ENCODE results near the gene BTBD6. TPM values are rescaled to one million over a fixed set of nuclear protein-coding genes. Genes with fewer than 3 reads are reported as not detected.

BTBD6 gene
- total and polyA plus RNA-seq, 2 donors: 26.3 to 44.9 TPM

GRCh38 chr14:105240811-105241576, 7.3 kb upstream of the BTBD6 start:
- no peak for DNase-seq (ENCODE audit: low read depth in 6 of 9, low spot score in 9 of 9)
- no peaks in the 10 kb centered on the region for H3K9me3 ChIP-seq (ENCODE audit: control insufficient read depth in 2 of 2, insufficient read depth in 1 of 2, low read length in 1 of 2)
- H3K36me3 ChIP-seq (ENCODE audit: control insufficient read depth in 2 of 2, insufficient read depth in 2 of 2, low read length in 1 of 2): peaks cover 3 to 13% of the 10 kb centered on the region in 2 donors
- H3K27me3 ChIP-seq (ENCODE audit: control insufficient read depth in 2 of 2, insufficient read depth in 1 of 2, low read length in 1 of 2): no peaks in the 10 kb centered on the region
- H3K4me1 ChIP-seq (ENCODE audit: control insufficient read depth in 2 of 2, insufficient read depth in 2 of 2, low read length in 2 of 2): no peaks in the 10 kb centered on the region
- WGBS: 98% methylated on average over 27 of the region's 31 CpGs
- H3K4me3 ChIP-seq (ENCODE audit: low read length in 2 of 2): no peak overlapping the region
- H3K27ac ChIP-seq (ENCODE audit: low read depth in 1 of 2, low read length in 1 of 2): no peak overlapping the region

DNA sequence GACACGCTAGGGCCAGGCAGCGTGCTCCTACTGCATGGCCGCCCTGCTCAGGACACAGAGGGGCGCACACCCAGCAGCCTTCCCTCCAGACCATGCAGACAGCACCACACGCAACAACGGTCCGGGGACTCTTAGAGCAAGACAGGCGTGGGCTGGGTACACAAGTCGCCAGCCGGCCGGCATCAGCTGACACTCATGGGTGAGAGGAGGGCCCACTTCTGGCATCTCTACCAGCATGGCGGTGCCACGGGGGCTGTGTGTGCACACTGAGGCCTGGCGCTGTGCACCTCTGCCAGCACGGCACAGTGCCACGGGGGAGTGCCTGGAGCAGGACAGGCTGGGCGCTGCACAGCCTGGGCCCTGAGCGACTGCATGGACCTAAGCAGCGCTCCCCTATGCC, 6.7 kb upstream of the BTBD6 start:
- no peaks in the 10 kb centered on the region for H3K4me1 ChIP-seq (ENCODE audit: control insufficient read depth in 2 of 2, insufficient read depth in 2 of 2, low read length in 2 of 2)
- no peak overlapping the region for H3K4me3 ChIP-seq (ENCODE audit: low read length in 2 of 2)
- H3K9me3 ChIP-seq (ENCODE audit: control insufficient read depth in 2 of 2, insufficient read depth in 1 of 2, low read length in 1 of 2): no peaks in the 10 kb centered on the region
- H3K36me3 ChIP-seq (ENCODE audit: control insufficient read depth in 2 of 2, insufficient read depth in 2 of 2, low read length in 1 of 2): peaks cover 3 to 13% of the 10 kb centered on the region in 2 donors
- H3K27ac ChIP-seq (ENCODE audit: low read depth in 1 of 2, low read length in 1 of 2): no peak overlapping the region
- no peaks in the 10 kb centered on the region for H3K27me3 ChIP-seq (ENCODE audit: control insufficient read depth in 2 of 2, insufficient read depth in 1 of 2, low read length in 1 of 2)
- no peak for DNase-seq (ENCODE audit: low read depth in 6 of 9, low spot score in 9 of 9)
- 98% methylated on average over 19 of the region's 19 CpGs for WGBS

DNA sequence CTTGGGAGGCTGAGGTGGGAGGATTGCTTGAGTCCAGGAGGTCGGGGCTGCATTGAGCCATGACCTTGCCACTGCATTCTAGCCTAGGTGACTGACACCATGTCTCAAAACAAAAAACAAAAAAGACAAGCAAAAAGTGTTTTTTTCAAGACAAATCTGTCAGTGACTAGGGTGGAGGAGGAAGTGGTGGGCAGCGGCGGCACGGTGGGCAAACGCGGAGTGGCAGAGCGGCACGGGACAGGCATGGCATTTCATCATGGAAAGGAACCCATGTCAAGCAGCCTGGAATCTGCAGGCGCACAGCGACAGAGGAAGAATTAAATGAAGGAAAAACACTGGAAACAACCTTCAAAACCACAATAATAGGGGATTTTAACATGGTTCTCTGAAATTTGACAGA, 4.0 kb upstream of the BTBD6 start:
- no peak for DNase-seq (ENCODE audit: low read depth in 6 of 9, low spot score in 9 of 9)
- Histone ChIP-seq H3K9me3 (ENCODE audit: control insufficient read depth in 2 of 2, insufficient read depth in 1 of 2, low read length in 1 of 2) (peaks cover 0 to 3% of the 10 kb centered on the region in 2 donors), H3K36me3 (ENCODE audit: control insufficient read depth in 2 of 2, insufficient read depth in 2 of 2, low read length in 1 of 2) (peaks cover 3 to 13% of the 10 kb centered on the region in 2 donors), H3K4me1 (ENCODE audit: control insufficient read depth in 2 of 2, insufficient read depth in 2 of 2, low read length in 2 of 2) (peaks cover 8 to 12% of the 10 kb centered on the region in 2 donors), H3K27me3 (ENCODE audit: control insufficient read depth in 2 of 2, insufficient read depth in 1 of 2, low read length in 1 of 2) (no peaks in the 10 kb centered on the region), H3K27ac (ENCODE audit: low read depth in 1 of 2, low read length in 1 of 2) (no peak overlapping the region), H3K4me3 (ENCODE audit: low read length in 2 of 2) (no peak overlapping the region)
- WGBS: 97% methylated on average over 10 of the region's 10 CpGs

- 98% methylated on average over 16 of the region's 16 CpGs for WGBS
- no peak overlapping the region for H3K4me3 ChIP-seq (ENCODE audit: low read length in 2 of 2)
- no peak overlapping the region for H3K27ac ChIP-seq (ENCODE audit: low read depth in 1 of 2, low read length in 1 of 2)
- H3K9me3 ChIP-seq (ENCODE audit: control insufficient read depth in 2 of 2, insufficient read depth in 1 of 2, low read length in 1 of 2): peaks cover 0 to 3% of the 10 kb centered on the region in 2 donors
- H3K27me3 ChIP-seq (ENCODE audit: control insufficient read depth in 2 of 2, insufficient read depth in 1 of 2, low read length in 1 of 2): no peaks in the 10 kb centered on the region
- DNase-seq (ENCODE audit: low read depth in 6 of 9, low spot score in 9 of 9): no peak
- H3K36me3 ChIP-seq (ENCODE audit: control insufficient read depth in 2 of 2, insufficient read depth in 2 of 2, low read length in 1 of 2): peaks cover 24% of the 10 kb centered on the region in 2 donors
- H3K4me1 ChIP-seq (ENCODE audit: control insufficient read depth in 2 of 2, insufficient read depth in 2 of 2, low read length in 2 of 2): peaks cover 10 to 12% of the 10 kb centered on the region in 2 donors
These were observed 1.3 kb upstream of the BTBD6 start for GRCh38 chr14:105247026-105247425.

- Histone ChIP-seq H3K4me3 (ENCODE audit: low read length in 2 of 2) (peak overlapping the region; percentile 57 to 80), H3K36me3 (ENCODE audit: control insufficient read depth in 2 of 2, insufficient read depth in 2 of 2, low read length in 1 of 2) (peaks cover 26 to 32% of the 10 kb centered on the region in 2 donors), H3K4me1 (ENCODE audit: control insufficient read depth in 2 of 2, insufficient read depth in 2 of 2, low read length in 2 of 2) (peaks cover 10 to 12% of the 10 kb centered on the region in 2 donors), H3K27me3 (ENCODE audit: control insufficient read depth in 2 of 2, insufficient read depth in 1 of 2, low read length in 1 of 2) (no peaks in the 10 kb centered on the region), H3K9me3 (ENCODE audit: control insufficient read depth in 2 of 2, insufficient read depth in 1 of 2, low read length in 1 of 2) (peaks cover 0 to 3% of the 10 kb centered on the region in 2 donors), H3K27ac (ENCODE audit: low read depth in 1 of 2, low read length in 1 of 2) (peak overlapping the region in 1 of 2 donors; percentile 53)
- 52% methylated on average over 42 of the region's 42 CpGs for WGBS
- DNase-seq (ENCODE audit: low read depth in 6 of 9, low spot score in 9 of 9): no peak
These were observed 492 bp upstream of the BTBD6 start for GRCh38 chr14:105247715-105248367.

GRCh38 chr14:105249182-105250007, 1.1 kb downstream of the BTBD6 start:
- H3K27ac ChIP-seq (ENCODE audit: low read depth in 1 of 2, low read length in 1 of 2): no peak overlapping the region
- WGBS: 79% methylated on average over 62 of the region's 62 CpGs
- H3K4me1 ChIP-seq (ENCODE audit: control insufficient read depth in 2 of 2, insufficient read depth in 2 of 2, low read length in 2 of 2): peaks cover 10 to 12% of the 10 kb centered on the region in 2 donors
- H3K27me3 ChIP-seq (ENCODE audit: control insufficient read depth in 2 of 2, insufficient read depth in 1 of 2, low read length in 1 of 2): no peaks in the 10 kb centered on the region
- peaks cover 26 to 37% of the 10 kb centered on the region in 2 donors for H3K36me3 ChIP-seq (ENCODE audit: control insufficient read depth in 2 of 2, insufficient read depth in 2 of 2, low read length in 1 of 2)
- peak in 1 of 9 donors; percentile 34 for DNase-seq (ENCODE audit: low read depth in 6 of 9, low spot score in 9 of 9)
- peaks cover 0 to 3% of the 10 kb centered on the region in 2 donors for H3K9me3 ChIP-seq (ENCODE audit: control insufficient read depth in 2 of 2, insufficient read depth in 1 of 2, low read length in 1 of 2)
- peak overlapping the region in 1 of 2 donors; percentile 80 for H3K4me3 ChIP-seq (ENCODE audit: low read length in 2 of 2)

DNA sequence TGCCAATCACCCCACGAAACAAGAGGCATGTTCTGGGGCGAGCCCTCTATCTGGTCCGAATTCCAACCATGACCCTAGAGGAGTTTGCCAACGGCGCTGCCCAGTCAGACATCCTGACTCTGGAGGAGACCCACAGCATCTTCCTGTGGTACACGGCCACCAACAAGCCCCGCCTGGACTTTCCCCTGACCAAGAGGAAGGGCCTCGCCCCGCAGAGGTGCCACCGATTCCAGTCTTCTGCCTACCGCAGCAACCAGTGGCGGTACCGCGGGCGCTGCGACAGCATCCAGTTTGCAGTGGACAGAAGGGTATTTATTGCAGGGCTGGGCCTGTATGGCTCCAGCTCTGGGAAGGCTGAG, 1.7 kb downstream of the BTBD6 start:
- no peak for DNase-seq (ENCODE audit: low read depth in 6 of 9, low spot score in 9 of 9)

DNA sequence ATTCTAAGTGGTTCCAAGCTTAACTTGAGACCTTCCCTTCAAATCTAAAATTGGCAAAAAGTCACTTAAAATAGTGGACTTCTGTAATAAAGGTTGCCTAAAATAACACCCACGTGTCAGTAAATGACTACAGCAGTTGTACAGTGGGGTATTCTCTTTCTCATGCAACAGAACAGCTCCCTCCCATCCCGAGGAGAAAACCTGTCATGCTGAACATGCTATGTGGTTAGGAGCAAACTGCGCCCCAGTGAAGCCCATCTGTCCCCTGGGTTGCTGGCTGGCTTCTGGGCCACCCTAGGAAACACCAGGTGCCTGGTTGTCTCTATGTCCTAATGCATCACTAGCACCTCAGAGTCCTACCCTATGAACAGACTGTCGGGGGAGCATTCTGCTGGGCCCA, 2.7 kb downstream of the BTBD6 start:
- 93% methylated on average over 4 of the region's 4 CpGs for WGBS
- no peak overlapping the region for H3K27ac ChIP-seq (ENCODE audit: low read depth in 1 of 2, low read length in 1 of 2)

More for the DNA sequence above, 1.7 kb downstream of the BTBD6 start:
- H3K27ac ChIP-seq (ENCODE audit: low read depth in 1 of 2, low read length in 1 of 2): no peak overlapping the region
- peaks cover 26 to 38% of the 10 kb centered on the region in 2 donors for H3K36me3 ChIP-seq (ENCODE audit: control insufficient read depth in 2 of 2, insufficient read depth in 2 of 2, low read length in 1 of 2)
- peaks cover 0 to 3% of the 10 kb centered on the region in 2 donors for H3K9me3 ChIP-seq (ENCODE audit: control insufficient read depth in 2 of 2, insufficient read depth in 1 of 2, low read length in 1 of 2)
- WGBS: 97% methylated on average over 16 of the region's 16 CpGs
- no peak overlapping the region for H3K4me3 ChIP-seq (ENCODE audit: low read length in 2 of 2)
- H3K4me1 ChIP-seq (ENCODE audit: control insufficient read depth in 2 of 2, insufficient read depth in 2 of 2, low read length in 2 of 2): peaks cover 10 to 12% of the 10 kb centered on the region in 2 donors
- no peaks in the 10 kb centered on the region for H3K27me3 ChIP-seq (ENCODE audit: control insufficient read depth in 2 of 2, insufficient read depth in 1 of 2, low read length in 1 of 2)

More for the DNA sequence above, 2.7 kb downstream of the BTBD6 start:
- Histone ChIP-seq H3K4me1 (ENCODE audit: control insufficient read depth in 2 of 2, insufficient read depth in 2 of 2, low read length in 2 of 2) (peaks cover 10 to 12% of the 10 kb centered on the region in 2 donors), H3K27me3 (ENCODE audit: control insufficient read depth in 2 of 2, insufficient read depth in 1 of 2, low read length in 1 of 2) (no peaks in the 10 kb centered on the region), H3K4me3 (ENCODE audit: low read length in 2 of 2) (no peak overlapping the region), H3K9me3 (ENCODE audit: control insufficient read depth in 2 of 2, insufficient read depth in 1 of 2, low read length in 1 of 2) (peaks cover 0 to 3% of the 10 kb centered on the region in 2 donors), H3K36me3 (ENCODE audit: control insufficient read depth in 2 of 2, insufficient read depth in 2 of 2, low read length in 1 of 2) (peaks cover 26 to 43% of the 10 kb centered on the region in 2 donors)
- DNase-seq (ENCODE audit: low read depth in 6 of 9, low spot score in 9 of 9): no peak
